GM21447 (cell line): Measurements from ENCODE around the gene TENT5C.

Experiments used
- ATAC-seq: cut with Tn5 transposase; IDR thresholded peaks from one replicate; pipeline ENCODE4 v1.9.1; 2021; ENCODE audit not compliant: unreplicated experiment

The TENT5C gene

GRCh38 chr1:117653195-117653594, 47.3 kb downstream of the TENT5C start:
- no peak for ATAC-seq

DNA sequence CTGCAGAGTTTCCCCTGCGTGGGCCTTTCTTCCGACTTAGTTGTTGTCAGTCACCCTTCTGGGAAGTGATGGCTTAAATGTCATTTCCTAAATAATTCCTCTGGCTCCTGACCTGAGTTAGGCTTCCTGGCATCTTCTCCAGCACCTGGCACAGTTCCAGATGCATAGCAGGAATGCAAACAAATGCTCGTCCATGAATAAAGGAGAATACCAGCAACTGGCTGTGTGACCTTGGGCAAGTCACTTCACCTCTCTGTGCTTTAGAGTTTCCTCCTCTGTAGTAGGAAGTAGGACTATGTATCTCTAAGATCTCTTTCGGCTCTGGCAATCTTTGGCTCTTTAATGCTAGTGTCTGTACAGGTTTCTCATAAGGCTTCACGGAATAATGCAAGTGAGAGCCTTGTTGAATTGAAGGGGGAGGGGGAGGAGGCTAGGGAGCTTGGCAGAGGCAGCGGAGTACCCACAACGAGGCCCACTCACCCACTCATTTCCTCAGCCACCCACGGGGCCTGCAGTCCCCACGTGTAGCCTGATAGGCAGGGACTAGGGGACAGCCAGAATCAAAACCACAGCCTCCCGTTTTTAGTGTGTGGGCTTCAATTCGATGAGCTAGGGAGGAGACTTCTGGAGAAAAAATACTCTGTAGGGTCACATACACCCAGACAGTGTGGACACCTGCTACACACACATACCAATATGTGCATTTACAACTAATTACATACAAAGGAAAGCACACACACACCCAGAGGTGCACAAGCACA, 48.1 kb downstream of the TENT5C start:
- peak; percentile 3 for ATAC-seq

DNA sequence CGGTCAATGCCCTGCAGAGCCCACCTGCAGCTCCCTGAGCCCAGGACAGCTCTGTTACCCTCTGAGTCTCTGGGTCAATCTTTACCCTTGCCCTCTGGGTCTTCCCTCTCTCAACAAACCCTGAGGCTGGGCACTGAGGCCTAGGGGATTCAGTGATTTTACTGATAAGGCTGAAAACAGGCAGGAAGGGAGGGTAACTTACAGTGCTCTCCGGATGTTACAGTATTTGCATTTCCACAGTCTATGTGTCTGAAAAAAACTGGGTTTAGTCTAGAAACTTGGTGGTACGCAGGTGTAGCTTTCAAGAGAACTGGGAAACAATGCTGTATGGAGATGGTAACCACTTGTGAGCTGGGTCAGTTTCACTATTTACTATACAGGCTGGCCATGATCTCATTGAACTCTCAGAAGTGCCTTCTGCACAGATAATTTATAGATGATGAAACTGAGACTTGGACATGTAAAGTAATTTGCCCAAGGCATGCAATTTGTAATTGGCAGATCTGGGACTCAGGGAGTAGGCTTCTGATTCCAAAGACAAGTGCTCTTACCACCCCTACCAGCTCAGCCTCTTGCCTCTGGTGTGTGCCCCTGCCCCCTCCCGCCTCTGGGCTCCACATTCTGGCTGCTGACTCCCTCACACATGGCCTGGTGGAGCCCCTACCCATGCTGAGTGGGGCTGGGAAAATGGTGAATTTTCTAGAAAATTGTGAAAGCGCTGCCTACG, 48.8 kb downstream of the TENT5C start:
- ATAC-seq = peak; percentile 76

GRCh38 chr1:117655220-117655577, 49.4 kb downstream of the TENT5C start:
- ATAC-seq = no peak

DNA sequence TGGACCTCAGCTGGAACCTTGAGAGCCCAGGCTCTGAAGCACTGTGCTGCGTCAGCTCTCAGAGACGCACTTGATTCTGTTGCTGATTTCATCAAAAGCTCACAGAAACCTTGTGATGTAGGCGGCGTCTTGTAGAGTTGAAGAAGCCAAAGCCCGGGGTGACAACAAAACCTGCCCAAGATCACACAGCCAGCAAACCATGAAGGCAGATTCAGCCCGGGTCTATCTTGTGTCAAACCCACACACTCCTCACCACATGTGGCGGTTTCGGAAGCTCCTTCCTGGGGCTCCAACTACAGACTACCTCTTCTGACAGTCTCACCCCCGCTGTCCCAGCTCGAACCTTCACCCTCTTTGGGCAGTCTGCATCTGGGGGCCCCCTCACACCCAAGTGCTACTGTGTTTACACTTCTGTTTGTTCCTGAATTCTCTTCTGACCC, 50.4 kb downstream of the TENT5C start:
- peak; percentile 50 for ATAC-seq

DNA sequence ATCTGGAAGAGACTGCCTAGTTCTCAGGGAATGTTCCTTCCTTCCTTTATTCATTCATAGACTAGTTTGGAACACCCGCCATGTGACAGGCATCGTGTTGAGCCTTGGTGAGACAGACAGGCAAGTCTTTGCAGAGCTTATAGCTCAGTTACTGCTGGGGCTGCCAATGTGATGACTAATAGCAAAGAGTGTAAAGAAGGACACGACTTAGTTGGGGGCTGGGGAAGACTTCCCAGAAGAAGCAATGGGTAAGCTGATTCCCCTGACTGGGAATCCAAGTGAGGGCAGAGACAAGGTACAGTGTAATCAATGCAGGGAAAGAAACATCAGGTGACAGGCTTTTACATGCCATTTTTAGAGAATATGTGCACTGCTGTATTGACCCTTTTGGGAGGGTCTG, 51.2 kb downstream of the TENT5C start:
- ATAC-seq = no peak

DNA sequence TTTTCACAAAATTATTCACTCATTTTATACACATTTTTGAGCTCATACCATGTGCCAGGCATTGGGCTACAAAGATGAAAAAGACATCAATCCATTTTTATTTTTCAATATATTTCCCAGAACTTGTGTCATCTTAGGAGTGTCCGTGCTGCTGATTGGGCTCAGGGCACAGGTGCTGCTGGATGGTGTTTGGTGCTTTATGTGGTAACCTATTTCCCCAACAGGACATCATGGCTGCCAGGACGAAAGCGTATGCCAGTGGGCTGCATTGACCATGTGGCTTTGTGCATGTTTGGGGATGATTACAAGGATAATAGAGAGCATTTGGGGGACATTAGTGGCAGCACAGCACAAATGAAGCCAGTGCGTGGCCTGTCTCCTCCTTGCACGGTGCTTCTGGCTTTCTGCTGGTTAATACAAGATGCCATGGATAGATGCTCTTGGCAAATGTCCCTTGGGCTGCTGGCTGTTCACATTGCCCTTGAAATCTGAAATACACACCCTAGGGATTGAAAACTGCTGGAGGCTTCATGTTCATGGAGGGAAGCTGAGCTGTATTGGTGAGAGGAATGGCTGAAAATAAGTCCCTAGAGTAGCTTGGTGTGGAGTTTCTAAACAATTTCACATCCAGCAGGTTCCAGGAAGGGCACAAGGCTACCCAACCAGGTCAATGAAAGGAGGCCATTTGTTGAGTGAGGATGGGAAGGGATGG, 52.3 kb downstream of the TENT5C start:
- no peak for ATAC-seq

DNA sequence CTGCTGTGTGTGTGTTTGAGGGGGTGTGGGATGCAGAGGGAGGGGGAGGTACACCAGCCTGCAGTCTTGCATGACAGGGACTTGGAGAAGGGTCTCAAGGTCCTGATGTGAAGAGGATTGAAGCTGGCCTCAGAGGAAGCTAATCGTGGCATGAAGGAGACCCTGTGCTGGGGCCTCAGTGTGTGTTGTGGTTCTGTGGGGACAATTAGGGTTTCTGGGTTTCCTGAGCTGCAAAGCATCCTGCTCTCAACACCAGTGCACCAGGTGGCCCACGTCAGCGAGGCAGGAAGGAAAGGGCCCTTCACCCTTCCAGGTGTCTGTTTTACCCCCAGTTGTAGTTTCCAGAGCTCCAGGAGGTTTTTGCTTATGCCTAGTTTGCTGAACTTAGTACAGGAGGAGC, 52.8 kb downstream of the TENT5C start:
- peak; percentile 35 for ATAC-seq

GRCh38 chr1:117659550-117660270, 53.9 kb downstream of the TENT5C start:
- ATAC-seq = no peak

DNA sequence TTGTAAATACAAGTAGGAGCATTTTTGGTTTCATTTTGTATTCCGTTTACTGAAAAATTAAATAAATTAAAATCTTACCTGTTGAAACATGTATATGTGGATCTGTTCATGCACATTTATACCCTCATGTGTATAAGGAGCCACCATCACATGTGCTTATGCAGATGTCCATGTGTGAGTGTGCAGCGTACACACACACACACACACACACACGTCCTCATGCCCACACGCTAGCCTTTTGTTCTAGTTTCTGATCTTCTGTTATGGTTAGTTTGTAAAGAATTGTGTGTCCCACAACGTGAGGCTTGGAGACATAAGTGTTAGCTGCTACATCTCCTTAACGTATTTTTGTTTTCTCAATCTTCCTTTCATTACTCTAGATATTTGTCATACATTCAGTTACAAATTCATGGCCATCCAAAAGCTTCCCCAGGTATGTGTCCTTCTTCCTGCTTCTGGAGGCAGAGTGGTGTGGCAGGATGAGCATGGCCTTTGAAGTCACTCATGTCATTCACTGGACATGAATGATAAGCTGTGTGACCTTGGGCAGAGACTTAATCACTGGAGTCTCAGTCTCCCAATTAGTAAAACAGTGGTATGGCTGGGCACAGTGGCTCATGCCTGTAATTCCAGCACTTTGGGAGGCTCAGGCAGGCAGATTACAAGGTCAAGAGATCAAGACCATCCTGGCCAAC, 54.6 kb downstream of the TENT5C start:
- no peak for ATAC-seq

GRCh38 chr1:117661027-117661426, 55.2 kb downstream of the TENT5C start:
- ATAC-seq = no peak

DNA sequence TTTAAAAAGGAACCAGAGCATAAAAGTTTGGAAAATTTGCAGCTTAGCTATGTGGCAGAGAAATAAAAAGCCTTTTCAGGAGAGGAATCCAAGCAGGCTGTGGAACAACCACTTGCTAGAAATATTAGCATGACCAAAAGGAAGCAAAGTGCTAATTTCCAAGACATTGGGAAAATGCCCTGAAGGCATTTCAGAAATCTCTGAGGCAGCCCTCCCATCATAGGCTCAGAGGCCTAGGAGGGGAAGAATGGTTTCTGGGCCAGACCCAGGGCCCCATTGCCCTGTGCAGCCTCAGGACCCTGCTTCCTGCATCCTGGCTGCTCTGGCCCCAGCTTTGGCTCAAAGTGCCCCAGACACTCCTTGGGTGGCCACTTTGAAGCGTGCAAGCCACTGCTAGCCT, 56.8 kb downstream of the TENT5C start:
- ATAC-seq = no peak

DNA sequence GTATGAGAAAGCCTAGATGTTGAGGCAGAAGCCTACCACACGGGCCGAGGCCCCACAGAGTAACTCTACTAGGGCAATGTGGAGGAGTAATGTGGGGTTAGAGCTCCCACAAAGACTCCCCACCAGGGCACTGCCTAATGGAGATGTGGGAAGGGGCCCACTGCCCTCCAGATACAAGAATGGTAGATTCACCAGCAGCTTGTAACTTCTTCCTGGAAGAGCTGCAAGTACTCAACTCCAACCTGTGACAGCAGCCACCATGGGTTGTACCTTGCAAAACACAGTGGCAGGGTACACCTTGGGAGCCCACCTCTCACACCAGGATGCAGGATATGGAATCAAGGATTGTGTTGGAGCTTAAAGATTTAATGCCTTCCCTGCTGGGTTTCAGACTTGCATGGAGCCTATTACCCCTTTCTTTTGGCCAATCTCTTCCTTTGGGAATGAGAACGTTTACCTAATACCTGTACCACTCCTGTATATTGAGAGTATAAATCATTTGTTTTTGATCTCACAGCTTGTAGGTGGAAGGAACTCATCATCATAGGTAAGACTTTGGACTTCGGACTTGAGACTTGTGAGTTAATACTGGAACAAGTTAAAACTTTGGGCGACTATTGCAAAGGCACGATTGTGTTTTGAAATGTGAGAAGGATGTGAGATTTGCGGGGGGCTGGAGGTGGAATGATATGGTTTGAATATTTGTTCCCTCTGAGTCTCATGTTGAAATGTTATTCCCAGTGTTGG, 57.5 kb downstream of the TENT5C start:
- no peak for ATAC-seq

DNA sequence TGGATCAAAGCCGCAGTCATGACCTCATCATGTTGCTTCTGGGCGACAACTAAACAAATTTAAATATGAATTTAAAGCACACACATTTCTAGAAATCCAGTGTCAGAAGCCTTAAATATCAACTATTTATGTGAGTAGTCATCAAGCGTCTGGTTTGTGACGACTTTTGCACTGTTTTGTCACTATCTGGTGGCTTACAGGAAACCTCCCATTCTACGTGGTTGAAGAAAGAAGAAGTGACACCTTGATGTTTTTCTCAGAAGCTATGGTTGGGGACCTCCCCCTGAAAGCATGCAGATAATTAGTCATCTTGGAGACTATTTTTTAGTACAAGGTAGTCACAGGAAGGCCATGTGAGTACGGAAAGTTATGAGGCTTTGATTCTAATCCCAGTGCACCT, 58.5 kb downstream of the TENT5C start:
- peak; percentile 97 for ATAC-seq

GRCh38 chr1:117665556-117666270, 59.9 kb downstream of the TENT5C start:
- no peak for ATAC-seq

- no peak for ATAC-seq
Observed at GRCh38 chr1:117669572-117669971, 63.7 kb downstream of the TENT5C start.

DNA sequence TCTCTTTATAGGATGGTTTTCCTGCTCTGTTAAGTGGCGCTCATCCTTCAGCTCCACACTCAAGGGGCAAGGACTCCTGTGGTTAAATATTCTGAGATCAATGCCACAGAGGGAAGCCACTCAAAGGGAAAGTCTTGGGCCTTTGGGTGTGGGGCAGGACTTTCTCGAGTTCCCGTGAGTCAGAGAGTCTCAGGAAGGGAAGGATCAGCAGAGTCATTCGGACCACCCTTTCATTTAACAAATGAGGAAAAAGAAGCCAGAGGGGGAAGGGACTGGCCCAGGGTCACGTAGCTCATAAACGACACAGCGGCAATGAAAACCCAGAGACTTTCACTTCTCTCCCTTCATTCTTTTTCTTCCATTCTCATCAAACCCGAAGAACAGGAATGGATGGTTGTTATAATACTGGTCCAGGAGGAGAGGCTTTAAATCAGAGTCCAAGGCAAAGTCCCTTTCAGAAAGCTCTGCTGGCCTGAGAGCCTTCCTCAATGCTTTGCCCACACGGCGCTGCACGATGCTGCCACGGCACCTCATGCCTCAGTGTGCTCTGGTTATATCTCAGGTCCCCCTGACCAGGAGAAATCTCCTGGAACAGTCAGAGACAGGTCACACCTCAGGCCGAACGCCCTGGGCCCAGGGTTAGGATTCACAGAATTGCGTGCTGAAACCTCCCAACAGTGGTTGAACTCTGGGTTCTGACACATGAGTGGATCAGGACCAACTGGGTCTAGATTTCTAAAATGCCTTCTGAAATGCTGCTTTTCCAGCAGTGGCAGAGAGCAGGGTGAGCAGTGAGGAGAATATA, 65.3 kb downstream of the TENT5C start:
- ATAC-seq = no peak

DNA sequence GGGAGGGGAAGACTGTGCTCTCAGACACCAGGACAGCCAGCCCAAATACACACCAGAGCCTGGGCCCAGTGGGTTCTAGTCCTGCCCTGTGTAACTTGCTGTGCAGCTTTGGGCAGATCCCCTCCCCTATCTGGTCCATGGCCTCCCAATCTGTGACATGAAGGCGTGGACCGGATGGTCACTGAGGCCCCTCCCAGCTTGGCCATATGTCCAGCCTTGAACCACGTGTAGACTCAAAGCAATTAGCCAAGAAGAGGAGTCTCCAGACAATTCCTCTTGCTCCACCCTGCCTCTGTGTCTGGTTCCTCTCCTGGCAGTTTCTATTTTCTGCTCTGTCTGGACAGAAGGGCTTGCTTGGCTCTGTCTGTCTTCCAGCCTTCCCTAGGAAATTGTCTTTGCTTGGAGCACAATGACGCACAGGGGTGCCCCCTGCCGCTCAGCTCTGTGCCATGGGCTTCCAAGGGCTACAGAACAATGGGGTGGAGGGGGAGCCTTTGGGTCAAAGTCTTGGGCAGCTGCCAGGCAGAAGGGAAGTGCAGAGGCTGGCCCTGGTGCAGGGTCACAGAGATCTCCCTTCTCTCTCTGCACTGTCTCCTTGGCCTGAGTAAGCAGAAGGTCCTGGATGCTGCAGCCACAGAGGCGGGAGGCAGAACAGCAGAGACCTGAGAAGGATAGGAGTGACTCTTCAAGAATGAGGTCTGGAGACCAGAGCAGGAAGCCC, 66.1 kb downstream of the TENT5C start:
- ATAC-seq = no peak
